OCI-LY7 (cell line): Measurements from ENCODE around the gene AK9.

Source experiments
- EZH2phosphoT487 ChIP-seq: fragments of 200-600 bp; sonication (generic); IDR thresholded peaks from 2 replicates; pipeline ENCODE4 v1.6.1; 2018; ENCODE audit warnings: low read depth, borderline replicate concordance, mild to moderate bottlenecking, mixed run types, antibody characterized with exemption, low read length, moderate library complexity, mixed read lengths
- TF ChIP-seq, protein P1 (sequence below): fragments of 200-600 bp; sonication (generic); conservative IDR thresholded peaks from 2 replicates; pipeline ENCODE4 v1.5.1; 2014; ENCODE audit warnings: mild to moderate bottlenecking, antibody characterized with exemption, low read length, moderate library complexity, mixed read lengths

DNA sequence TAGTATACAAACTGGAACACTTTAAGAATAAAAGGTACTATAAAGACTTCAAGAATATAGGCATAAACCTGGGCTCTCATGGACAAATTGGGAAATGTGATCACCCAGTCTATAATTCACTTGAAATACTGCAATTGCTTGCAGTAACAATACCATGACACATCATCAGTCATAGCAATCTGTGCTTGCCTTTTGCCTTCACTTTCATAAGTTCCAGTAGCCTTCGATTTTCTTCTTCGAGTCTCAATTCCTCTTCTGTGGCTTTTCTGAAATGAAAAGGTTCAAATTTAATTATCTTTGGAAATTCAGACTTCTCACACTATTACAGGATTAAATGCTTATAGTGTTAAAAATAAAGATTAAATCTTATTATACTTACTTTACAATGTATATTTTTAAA lies 111.6 kb downstream of the AK9 start:
- TF ChIP-seq, protein P1, sequence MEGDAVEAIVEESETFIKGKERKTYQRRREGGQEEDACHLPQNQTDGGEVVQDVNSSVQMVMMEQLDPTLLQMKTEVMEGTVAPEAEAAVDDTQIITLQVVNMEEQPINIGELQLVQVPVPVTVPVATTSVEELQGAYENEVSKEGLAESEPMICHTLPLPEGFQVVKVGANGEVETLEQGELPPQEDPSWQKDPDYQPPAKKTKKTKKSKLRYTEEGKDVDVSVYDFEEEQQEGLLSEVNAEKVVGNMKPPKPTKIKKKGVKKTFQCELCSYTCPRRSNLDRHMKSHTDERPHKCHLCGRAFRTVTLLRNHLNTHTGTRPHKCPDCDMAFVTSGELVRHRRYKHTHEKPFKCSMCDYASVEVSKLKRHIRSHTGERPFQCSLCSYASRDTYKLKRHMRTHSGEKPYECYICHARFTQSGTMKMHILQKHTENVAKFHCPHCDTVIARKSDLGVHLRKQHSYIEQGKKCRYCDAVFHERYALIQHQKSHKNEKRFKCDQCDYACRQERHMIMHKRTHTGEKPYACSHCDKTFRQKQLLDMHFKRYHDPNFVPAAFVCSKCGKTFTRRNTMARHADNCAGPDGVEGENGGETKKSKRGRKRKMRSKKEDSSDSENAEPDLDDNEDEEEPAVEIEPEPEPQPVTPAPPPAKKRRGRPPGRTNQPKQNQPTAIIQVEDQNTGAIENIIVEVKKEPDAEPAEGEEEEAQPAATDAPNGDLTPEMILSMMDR: no peak
- TF ChIP-seq EZH2phosphoT487: no peak
